GM19324 (cell line): ENCODE data around the gene SUGP1.

ENCODE experiments used
- ATAC-seq: cut with Tn5 transposase; IDR thresholded peaks from one replicate; pipeline ENCODE4 v1.9.1; 2021; ENCODE audit warnings: mild to moderate bottlenecking, moderate library complexity; ENCODE audit not compliant: unreplicated experiment, low FRiP score

Gene SUGP1

GRCh38 chr19:19238126-19238894 lies 82.0 kb downstream of the SUGP1 start:
- ATAC-seq = no peak

- no peak for ATAC-seq
Measured at GRCh38 chr19:19236173-19236572, 84.1 kb downstream of the SUGP1 start.

GRCh38 chr19:19234220-19234816 lies 86.0 kb downstream of the SUGP1 start:
- ATAC-seq = no peak

- no peak for ATAC-seq
Measured at GRCh38 chr19:19232261-19232721, 88.0 kb downstream of the SUGP1 start.

GRCh38 chr19:19230999-19231398 lies 89.3 kb downstream of the SUGP1 start:
- ATAC-seq = no peak

- no peak for ATAC-seq
Measured at GRCh38 chr19:19229701-19230100, 90.6 kb downstream of the SUGP1 start.

GRCh38 chr19:19227217-19227616 lies 93.1 kb downstream of the SUGP1 start:
- ATAC-seq = no peak

- ATAC-seq = no peak
Measured at GRCh38 chr19:19226663-19227062, 93.6 kb downstream of the SUGP1 start.

GRCh38 chr19:19226204-19226603 lies 94.1 kb downstream of the SUGP1 start:
- no peak for ATAC-seq
